SH-SY5Y (cell line): ENCODE measurements around the gene MLIP.

Experiments
- GATA2 ChIP-seq: IDR thresholded peaks from 2 replicates; pipeline ENCODE4 v1.6.1; 2011; ENCODE audit warnings: mild to moderate bottlenecking, low read depth, low read length
- GATA3 ChIP-seq: IDR thresholded peaks from 2 replicates; pipeline ENCODE4 v1.6.1; 2011; ENCODE audit warnings: low read depth, mild to moderate bottlenecking, low read length, moderate library complexity

DNA sequence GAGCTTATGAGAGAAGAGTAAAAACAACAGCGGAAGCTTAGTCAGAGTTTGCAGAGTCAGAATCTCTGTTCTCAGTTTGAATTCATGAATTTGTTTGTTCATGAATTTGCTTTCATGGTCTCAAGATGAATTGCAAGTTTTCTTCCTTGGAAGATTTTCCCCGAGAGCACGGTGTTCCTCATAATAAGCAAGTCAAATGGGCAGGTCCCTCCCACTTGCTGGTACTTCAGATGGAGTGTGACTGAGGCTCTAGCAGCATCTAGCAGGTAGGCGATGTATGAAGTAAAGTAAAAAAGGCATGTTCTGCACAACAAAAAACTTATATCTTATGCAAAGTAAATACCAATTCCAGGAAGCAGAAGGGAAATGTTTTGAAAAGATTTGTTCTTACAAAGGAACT, 15.5 kb upstream of the MLIP start:
- TF ChIP-seq GATA2 (no peak), GATA3 (no peak)
